Inflammatory macrophage (primary cell): ENCODE data around the gene MACROD1.
"Not testable (repeated sequence)": the region's sequence is repeated elsewhere in the genome, so short reads cannot be mapped to it uniquely, and the experiment has no call there.

Experiments used
- DNase-seq, 2 donors: peaks; one replicate each; pipeline ENCODE4 v3.0.0-alpha.2; 2020 to 2022

MACROD1 gene

DNA sequence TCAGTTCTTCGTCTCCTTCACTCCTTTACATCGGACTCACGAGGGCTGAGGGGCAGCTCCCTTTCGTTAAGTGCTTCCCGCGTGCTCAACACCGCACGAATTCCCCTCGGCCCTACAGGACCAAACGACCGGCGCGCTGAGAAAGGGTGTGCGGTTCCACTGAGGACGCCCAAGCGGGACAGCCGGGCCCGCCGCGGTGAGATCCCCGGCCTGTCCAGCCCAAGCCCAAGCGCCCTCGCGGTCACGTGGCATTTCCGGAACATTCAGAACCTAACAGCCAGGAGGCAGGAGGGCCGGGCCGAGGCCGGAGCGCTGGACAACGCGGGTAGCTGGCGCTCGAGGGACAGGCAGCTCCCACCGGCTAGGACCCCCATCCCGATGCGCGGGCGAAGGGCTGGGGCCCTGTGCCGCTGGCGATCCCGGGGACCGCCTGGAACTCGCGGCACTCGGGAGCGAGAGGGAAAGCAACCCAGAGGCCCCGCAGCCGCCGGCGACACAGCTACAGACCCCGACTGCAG is 19.3 kb upstream of the MACROD1 start:
- DNase-seq, result peak; percentile 68 to 85

DNA sequence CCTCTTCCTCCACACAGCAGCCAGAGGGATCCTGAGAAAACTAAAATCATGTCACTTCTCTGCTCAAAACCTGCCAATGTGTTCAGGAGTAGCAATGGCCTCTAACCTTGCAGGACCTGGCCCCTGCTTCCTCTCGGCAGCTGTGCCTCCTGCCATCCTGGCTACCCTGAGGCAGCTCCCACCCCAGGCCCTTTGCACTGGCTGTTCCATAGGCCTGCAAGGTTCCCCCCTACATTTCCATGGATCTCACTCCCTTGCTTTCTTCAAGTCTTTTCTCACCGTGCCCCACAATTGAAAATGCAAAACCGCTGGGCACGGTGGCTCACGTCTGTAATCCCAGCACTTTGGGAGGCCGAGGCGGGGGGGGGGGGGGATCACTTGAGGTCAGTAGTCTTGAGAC is 18.0 kb upstream of the MACROD1 start:
- no peak for DNase-seq

- DNase-seq, result peak; percentile 90 to 95
Observed at GRCh38 chr11:64181506-64182411, 15.8 kb upstream of the MACROD1 start.

- DNase-seq, result no peak
Observed at GRCh38 chr11:64180891-64181290, 15.0 kb upstream of the MACROD1 start.

DNA sequence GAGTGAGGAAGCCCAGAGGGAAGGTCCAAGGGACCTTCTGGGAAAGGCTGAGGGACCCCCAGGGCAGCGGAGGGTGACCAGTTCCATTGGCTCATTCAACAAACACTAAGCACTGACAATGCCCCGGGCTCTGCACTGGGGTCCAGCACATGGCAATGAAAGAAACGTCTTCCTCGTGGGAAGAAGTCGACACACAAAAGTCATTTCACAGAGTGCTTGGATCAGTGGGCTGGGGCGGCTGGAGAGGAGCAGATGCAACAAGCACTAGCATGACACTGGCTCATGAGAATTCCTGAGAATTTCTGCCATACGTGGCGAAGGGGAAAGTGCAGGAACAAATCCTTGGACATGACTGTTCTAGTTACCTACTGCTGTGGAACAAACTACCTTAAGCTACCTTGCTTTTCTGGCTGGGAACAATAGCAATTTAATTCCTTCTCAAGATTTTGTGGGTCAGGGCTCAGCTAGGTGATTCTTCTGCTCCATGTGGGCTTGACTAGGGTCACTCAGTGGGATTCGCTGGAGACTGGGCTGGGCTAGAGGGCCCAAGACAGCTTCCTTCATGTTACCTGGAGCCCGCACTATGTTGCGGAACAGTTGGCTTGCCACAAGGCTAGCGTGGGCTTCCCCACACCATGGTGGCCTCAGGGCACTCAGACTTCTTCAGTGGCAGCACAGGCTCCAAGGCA is 13.2 kb upstream of the MACROD1 start:
- no peak for DNase-seq

DNA sequence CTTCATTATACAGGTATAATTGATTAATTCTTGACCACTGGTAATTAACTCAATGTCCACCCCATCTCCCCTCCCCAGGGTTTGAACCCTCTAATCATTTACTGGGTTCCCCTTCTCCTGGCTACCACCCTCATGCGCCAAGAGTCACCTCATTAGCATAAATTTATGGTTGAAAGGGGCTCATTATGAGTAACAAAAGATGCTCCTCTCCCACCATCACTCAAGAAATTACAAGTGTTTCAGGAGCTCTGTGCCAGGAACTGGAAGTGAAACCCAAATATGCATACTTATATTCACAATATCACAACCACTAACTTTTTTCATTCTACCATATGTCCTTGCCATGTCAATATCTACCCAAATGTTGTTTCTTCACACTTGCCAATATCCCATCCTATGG is 12.3 kb upstream of the MACROD1 start:
- DNase-seq, result no peak

DNA sequence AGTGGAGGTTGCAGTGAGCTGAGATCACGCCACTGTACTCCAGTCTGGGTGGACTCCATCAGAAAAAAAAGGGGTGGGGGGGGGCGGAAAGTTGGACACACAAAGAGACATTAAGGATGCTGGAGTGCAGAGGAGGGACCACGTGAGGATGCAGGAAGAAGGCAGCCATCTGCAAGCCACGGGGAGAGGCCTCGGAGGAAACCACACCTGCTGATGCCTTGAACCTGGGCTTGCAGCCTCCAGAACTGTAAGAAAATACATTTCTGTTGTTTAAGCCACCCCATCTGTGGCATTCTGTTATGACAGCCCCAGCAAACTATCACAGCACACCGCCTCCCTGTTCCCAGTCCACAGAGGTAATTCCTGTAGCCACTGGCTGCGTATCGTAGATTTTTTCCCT is 10.8 kb upstream of the MACROD1 start:
- DNase-seq, result no peak

- DNase-seq, result no peak
Observed at GRCh38 chr11:64173616-64174355, 7.9 kb upstream of the MACROD1 start.

- DNase-seq, result no peak
Observed at GRCh38 chr11:64170419-64170818, 4.5 kb upstream of the MACROD1 start.

DNA sequence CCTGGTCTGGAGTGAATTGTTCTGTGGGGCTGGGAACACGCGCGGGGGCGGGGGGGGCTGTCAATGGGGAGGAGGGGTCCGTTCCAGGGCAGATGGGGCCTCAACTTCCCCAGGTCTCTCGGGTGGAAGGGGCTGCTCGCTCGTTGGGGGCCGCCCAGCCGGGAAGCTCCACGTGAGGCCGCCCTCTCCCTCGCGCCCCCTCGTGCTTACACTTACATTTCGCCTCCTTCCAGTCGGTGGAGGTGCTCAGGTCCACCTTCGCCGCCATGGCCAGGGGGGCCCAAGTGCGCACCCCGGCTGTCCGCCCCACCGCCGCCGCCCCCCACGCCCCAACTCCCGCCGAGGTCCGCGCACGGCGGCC is 452 bp downstream of the MACROD1 start:
- no peak for DNase-seq

- DNase-seq, result no peak
Observed at GRCh38 chr11:64164392-64165312, 1.3 kb downstream of the MACROD1 start.

- DNase-seq, result no peak
Observed at GRCh38 chr11:64163951-64164350, 2.0 kb downstream of the MACROD1 start.

DNA sequence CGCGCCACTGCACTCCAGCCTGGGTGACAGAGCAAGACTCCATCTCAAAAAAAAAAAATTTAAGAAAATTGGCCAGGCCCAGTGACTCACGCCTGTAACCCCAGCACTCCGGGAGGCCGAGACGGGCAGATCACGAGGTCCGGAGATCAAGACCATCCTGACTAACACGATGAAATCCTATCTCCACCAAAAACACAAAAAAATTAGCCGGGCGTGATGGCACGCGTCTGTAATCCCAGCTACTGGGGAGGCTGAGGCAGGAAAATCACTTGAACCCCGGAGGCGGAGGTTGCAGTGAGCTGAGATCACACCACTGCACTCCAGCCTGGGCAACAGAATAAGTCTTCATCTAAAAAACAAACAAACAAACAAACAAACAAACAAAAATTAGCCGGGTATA is 3.1 kb downstream of the MACROD1 start:
- DNase-seq, result not testable (repeated sequence)

DNA sequence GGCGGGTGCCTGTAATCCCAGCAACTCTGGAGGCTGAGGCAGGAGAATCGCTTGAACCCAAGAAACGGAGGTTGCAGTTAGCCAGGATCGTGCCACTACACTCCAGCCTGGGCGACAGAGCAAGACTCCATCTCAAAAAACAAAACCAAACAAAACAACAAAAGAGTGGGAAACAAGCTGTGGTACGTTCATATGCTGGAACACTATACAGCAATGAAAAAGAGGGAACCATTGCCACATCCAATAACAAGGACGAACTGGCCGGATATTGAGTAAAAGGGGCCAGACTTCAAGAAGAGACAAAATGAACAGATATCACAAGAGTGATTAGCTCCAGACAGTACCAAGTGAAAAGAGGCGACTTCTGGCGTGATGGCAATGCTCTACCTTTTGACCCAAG is 4.9 kb downstream of the MACROD1 start:
- no peak for DNase-seq

GRCh38 chr11:64157631-64158394 is 8.1 kb downstream of the MACROD1 start:
- DNase-seq, result no peak

GRCh38 chr11:64156235-64157011 is 9.5 kb downstream of the MACROD1 start:
- DNase-seq, result no peak

DNA sequence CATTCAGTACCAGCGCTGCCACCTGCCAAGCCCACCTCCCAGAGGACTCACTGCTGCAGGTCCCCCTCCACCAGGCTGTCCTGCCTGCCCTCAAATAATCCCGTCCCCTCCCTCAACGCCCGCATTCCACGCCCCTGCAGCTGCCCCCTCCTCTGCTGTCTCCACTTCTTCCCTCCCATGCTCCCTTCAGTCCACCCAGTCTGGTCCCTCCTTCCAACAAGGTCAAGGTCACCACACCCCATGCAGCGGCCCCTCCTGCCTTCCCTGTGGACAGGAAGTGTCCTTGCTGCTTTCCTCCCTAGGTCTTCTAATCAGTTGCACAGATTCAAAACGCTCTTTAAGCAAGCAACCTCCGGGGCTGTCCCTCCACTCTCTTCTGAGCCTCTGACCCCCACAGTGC is 12.1 kb downstream of the MACROD1 start:
- no peak for DNase-seq

DNA sequence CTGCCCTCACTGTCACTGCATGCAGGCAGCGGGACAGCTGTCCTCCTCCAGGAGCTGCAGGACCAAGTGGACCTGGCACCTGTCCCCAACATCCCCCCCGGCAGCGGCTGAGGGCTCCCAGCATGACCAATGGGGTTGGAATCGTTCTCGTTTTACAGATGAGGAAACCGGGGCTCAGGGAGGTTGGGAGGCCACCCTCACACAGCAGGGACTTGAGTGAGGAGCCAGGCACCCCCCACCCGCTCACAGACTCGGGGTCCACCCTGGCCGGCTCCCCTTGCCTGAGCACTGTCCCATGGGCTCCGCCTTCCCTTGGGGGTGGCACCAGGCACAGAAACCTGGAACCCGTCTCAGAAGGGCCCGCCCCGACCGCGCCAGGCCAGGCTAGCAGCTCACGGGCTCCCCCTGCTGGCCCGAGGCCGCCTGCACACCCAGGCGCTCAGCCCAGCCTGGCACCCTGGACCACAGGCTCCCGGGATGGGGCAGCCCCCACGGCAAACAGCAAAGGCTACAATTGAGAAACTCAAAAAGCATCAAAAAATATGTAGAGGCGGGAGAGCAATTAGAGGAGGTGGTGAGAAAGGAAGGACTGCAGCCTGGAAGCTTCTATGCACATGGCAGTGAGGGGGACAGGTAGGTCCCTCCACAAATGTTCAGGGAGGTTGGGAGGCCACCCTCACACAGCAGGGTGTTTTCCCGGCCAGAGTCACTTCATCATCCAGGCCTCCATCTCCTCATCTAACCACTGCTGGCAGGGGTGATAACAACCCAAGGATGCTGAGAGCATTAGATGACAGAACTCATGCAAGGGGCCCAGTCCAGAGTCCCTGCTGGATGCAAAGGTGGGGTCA is 12.8 kb downstream of the MACROD1 start:
- peak; percentile 54 to 69 for DNase-seq

DNA sequence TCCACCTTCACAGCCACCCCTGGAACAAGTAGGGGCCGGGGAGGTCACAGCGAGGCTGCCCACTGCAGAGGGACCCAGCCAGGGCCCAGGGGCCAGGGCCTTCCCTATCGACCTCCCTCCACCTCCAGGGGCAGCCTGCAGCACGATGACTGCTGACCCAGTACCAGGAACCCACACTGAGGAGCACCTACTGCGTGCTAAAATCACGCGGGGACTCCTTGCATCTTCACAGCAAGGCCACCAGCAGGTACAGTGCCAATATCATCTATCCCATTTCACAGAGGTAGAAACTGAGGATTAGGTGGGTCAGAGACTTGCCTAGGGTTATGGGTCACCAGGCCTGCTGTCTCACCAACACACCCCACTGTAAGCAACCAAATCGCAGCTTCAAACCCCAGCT is 14.6 kb downstream of the MACROD1 start:
- DNase-seq, result no peak
